Astrocyte (in vitro differentiated cells and primary cell): ENCODE measurements around the gene GAD1.

Source experiments
- EZH2 ChIP-seq: IDR thresholded peaks from 2 replicates; pipeline ENCODE4 v1.6.1; 2012; ENCODE audit warnings: mild to moderate bottlenecking, low read length, inconsistent platforms; ENCODE audit not compliant: insufficient read depth
- TF ChIP-seq, protein P1 (sequence below): IDR thresholded peaks from 2 replicates; pipeline ENCODE4 v1.5.1; 2011; ENCODE audit warnings: low read depth, mild to moderate bottlenecking, inconsistent platforms, low read length, moderate library complexity; ENCODE audit not compliant: insufficient read depth

DNA sequence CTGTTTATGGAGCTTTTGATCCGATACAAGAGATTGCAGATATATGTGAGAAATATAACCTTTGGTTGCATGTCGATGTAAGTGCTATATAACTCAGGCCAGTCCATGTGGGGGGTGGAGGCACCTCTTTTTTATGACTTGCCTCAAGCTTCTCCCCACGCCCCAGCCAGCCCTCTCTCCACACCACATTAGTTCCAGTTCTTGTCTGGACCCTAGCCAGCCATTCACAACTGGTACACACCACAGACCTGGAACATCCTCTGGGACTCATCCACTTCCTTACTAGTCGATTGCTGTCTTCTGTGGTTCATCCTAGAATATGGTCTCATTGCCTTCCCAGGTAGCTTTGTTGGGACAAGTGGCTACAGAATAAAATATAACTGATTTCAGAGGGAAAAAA, 31.0 kb downstream of the GAD1 start:
- TF ChIP-seq, protein P1, sequence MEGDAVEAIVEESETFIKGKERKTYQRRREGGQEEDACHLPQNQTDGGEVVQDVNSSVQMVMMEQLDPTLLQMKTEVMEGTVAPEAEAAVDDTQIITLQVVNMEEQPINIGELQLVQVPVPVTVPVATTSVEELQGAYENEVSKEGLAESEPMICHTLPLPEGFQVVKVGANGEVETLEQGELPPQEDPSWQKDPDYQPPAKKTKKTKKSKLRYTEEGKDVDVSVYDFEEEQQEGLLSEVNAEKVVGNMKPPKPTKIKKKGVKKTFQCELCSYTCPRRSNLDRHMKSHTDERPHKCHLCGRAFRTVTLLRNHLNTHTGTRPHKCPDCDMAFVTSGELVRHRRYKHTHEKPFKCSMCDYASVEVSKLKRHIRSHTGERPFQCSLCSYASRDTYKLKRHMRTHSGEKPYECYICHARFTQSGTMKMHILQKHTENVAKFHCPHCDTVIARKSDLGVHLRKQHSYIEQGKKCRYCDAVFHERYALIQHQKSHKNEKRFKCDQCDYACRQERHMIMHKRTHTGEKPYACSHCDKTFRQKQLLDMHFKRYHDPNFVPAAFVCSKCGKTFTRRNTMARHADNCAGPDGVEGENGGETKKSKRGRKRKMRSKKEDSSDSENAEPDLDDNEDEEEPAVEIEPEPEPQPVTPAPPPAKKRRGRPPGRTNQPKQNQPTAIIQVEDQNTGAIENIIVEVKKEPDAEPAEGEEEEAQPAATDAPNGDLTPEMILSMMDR: no peak
- no peak for TF ChIP-seq EZH2
